H9 (cell line): ENCODE data around the gene THAP4. TPM values are rescaled to one million over a fixed set of nuclear protein-coding genes. Genes with fewer than 3 reads are reported as not detected.

Source experiments
- DNase-seq: peaks from one replicate; pipeline ENCODE4 v3.0.0-alpha.2; 2017
- H2AFZ ChIP-seq: one replicate; pipeline ENCODE4 v1.6.1; 2013; ENCODE audit warnings: mild to moderate bottlenecking, low read length, control low read depth, moderate library complexity
- H2AK5ac ChIP-seq: 2 replicates; pipeline ENCODE4 v1.6.1; 2013; ENCODE audit warnings: low read length, control low read depth, mixed read lengths; ENCODE audit not compliant: insufficient read length
- H2BK120ac ChIP-seq: one replicate; pipeline ENCODE4 v1.6.1; 2013; ENCODE audit warnings: low read depth, mild to moderate bottlenecking, low read length, control low read depth, inconsistent platforms; ENCODE audit not compliant: poor library complexity, severe bottlenecking
- H2BK12ac ChIP-seq: 2 replicates; pipeline ENCODE4 v1.6.1; 2013; ENCODE audit warnings: low read length, control low read depth, mixed read lengths, low read depth; ENCODE audit not compliant: insufficient read length
- H2BK15ac ChIP-seq: 2 replicates; pipeline ENCODE4 v1.6.1; 2013; ENCODE audit warnings: low read depth, low read length, control low read depth
- H2BK20ac ChIP-seq: one replicate; pipeline ENCODE4 v1.6.1; 2013; ENCODE audit warnings: low read depth, mild to moderate bottlenecking, low read length, control low read depth, inconsistent platforms; ENCODE audit not compliant: poor library complexity, severe bottlenecking
- H2BK5ac ChIP-seq: 2 replicates; pipeline ENCODE4 v1.6.1; 2013; ENCODE audit warnings: low read length, control low read depth, mixed read lengths; ENCODE audit not compliant: insufficient read length
- H3K14ac ChIP-seq: 2 replicates; pipeline ENCODE4 v1.6.1; 2013; ENCODE audit warnings: low read length, control low read depth; ENCODE audit not compliant: insufficient read depth
- H3K18ac ChIP-seq: 2 replicates; pipeline ENCODE4 v1.6.1; 2013; ENCODE audit warnings: low read depth, mild to moderate bottlenecking, mixed read lengths, low read length, control low read depth; ENCODE audit not compliant: insufficient read length
- H3K23ac ChIP-seq: 2 replicates; pipeline ENCODE4 v1.6.1; 2013; ENCODE audit warnings: low read length, control low read depth, mixed read lengths, low read depth; ENCODE audit not compliant: insufficient read length
- H3K23me2 ChIP-seq: 2 replicates; pipeline ENCODE4 v1.6.1; 2013; ENCODE audit warnings: low read depth, mild to moderate bottlenecking, mixed read lengths, low read length, control low read depth; ENCODE audit not compliant: insufficient read length, poor library complexity, severe bottlenecking
- H3K27ac ChIP-seq: 2 replicates; pipeline ENCODE4 v1.5.1; 2013; ENCODE audit warnings: low read length, control low read depth, mixed read lengths, low read depth; ENCODE audit not compliant: insufficient read length
- H3K27me3 ChIP-seq: 2 replicates; pipeline ENCODE4 v1.6.1; 2013; ENCODE audit warnings: low read length, control low read depth, inconsistent platforms; ENCODE audit not compliant: insufficient read depth
- H3K4ac ChIP-seq: 2 replicates; pipeline ENCODE4 v1.6.1; 2013; ENCODE audit warnings: low read depth, mild to moderate bottlenecking, control low read depth, inconsistent platforms, low read length, moderate library complexity
- H3K4me1 ChIP-seq: 2 replicates; pipeline ENCODE4 v1.6.1; 2013; ENCODE audit warnings: low read length, control low read depth, inconsistent platforms; ENCODE audit not compliant: insufficient read depth
- H3K4me2 ChIP-seq: 2 replicates; pipeline ENCODE4 v1.6.1; 2013; ENCODE audit warnings: low read length, control low read depth, mixed read lengths; ENCODE audit not compliant: insufficient read length, insufficient read depth
- H3K56ac ChIP-seq: 2 replicates; pipeline ENCODE4 v1.6.1; 2013; ENCODE audit warnings: low read depth, mild to moderate bottlenecking, mixed read lengths, low read length, control low read depth; ENCODE audit not compliant: insufficient read length
- H3K79me1 ChIP-seq: 2 replicates; pipeline ENCODE4 v1.6.1; 2013; ENCODE audit warnings: low read depth, mild to moderate bottlenecking, moderate library complexity, low read length, control low read depth, inconsistent platforms; ENCODE audit not compliant: insufficient read depth, poor library complexity, severe bottlenecking
- H3K79me2 ChIP-seq: 2 replicates; pipeline ENCODE4 v1.6.1; 2013; ENCODE audit warnings: low read length, control low read depth, inconsistent platforms; ENCODE audit not compliant: insufficient read depth
- H3K9ac ChIP-seq: 2 replicates; pipeline ENCODE4 v1.6.1; 2013; ENCODE audit warnings: low read length, control low read depth, mixed read lengths; ENCODE audit not compliant: insufficient read length; ENCODE audit errors: extremely low read depth
- H3K9me3 ChIP-seq: one replicate; pipeline ENCODE4 v1.6.1; 2013; ENCODE audit warnings: low read depth, low read length, inconsistent platforms; ENCODE audit not compliant: control insufficient read depth
- H3T11ph ChIP-seq: one replicate; pipeline ENCODE4 v1.6.1; 2013; ENCODE audit warnings: mild to moderate bottlenecking, low read length, control low read depth, inconsistent platforms
- H4K20me1 ChIP-seq: one replicate; pipeline ENCODE4 v1.6.1; 2013; ENCODE audit not compliant: control insufficient read depth, insufficient read length, insufficient read depth
- H4K5ac ChIP-seq: 2 replicates; pipeline ENCODE4 v1.6.1; 2013; ENCODE audit warnings: low read depth, mild to moderate bottlenecking, mixed read lengths, low read length, control low read depth; ENCODE audit not compliant: insufficient read length
- H4K8ac ChIP-seq: replicated peaks from 2 replicates; pipeline ENCODE4 v1.6.1; 2013; ENCODE audit warnings: low read length, control low read depth, mixed read lengths, low read depth; ENCODE audit not compliant: insufficient read length
- H4K91ac ChIP-seq: 2 replicates; pipeline ENCODE4 v1.6.1; 2013; ENCODE audit warnings: low read depth, mild to moderate bottlenecking, moderate library complexity, mixed read lengths, low read length, control low read depth; ENCODE audit not compliant: insufficient read length
- H3K27ac Mint-ChIP-seq, 3 experiments: 2 replicates in 2 of 3; 3 replicates in 1 of 3; pipeline ENCODE4 v1.8.0; 2020 to 2021; ENCODE audit warnings: mixed read lengths in 3 of 3, mild to moderate bottlenecking in 1 of 3, moderate library complexity in 1 of 3
- H3K27me3 Mint-ChIP-seq: 2 replicates; pipeline ENCODE4 v1.8.0; 2021; ENCODE audit warnings: low read depth, mild to moderate bottlenecking, moderate library complexity, mixed read lengths
- H3K36me3 Mint-ChIP-seq, 3 experiments: 2 replicates in 2 of 3; 3 replicates in 1 of 3; pipeline ENCODE4 v1.8.0; 2020 to 2021; ENCODE audit warnings: low read depth in 3 of 3, mixed read lengths in 3 of 3; ENCODE audit not compliant: insufficient read depth in 1 of 3
- H3K4me1 Mint-ChIP-seq, 2 experiments: 2 replicates each; pipeline ENCODE4 v1.8.0; 2020; ENCODE audit warnings: mixed read lengths in 2 of 2
- H3K4me3 Mint-ChIP-seq, 2 experiments: 2 replicates in 1 of 2; 3 replicates in 1 of 2; pipeline ENCODE4 v1.8.0; 2020 to 2021; ENCODE audit warnings: mild to moderate bottlenecking in 2 of 2, mixed read lengths in 2 of 2, moderate library complexity in 1 of 2
- H3K9me3 Mint-ChIP-seq, 2 experiments: 2 replicates in 1 of 2; 3 replicates in 1 of 2; pipeline ENCODE4 v1.8.0; 2020; ENCODE audit warnings: mild to moderate bottlenecking in 2 of 2, mixed read lengths in 2 of 2, moderate library complexity in 1 of 2
- CTCF ChIP-seq: fragments of 200-600 bp; sonication (generic); conservative IDR thresholded peaks from 3 replicates; pipeline ENCODE4 v1.8.0; 2021; ENCODE audit warnings: antibody characterized with exemption, mild to moderate bottlenecking
- WGBS: extraction: QIAGEN DNeasy Blood & Tissue Kit; methylation state at CpG from one replicate; pipeline ENCODE4 v1.1.7; 2013; ENCODE audit warnings: missing lambda C conversion rate, low lambda C conversion rate, mixed read lengths; ENCODE audit not compliant: insufficient read length; ENCODE audit errors: extremely low coverage; 5-methylcytosine and 5-hydroxymethylcytosine counted together
- total RNA-seq: library from RNA; stranded (reverse); gene quantifications from 2 replicates; pipeline ENCODE4 v1.2.1, GENCODE V29; 2021

The THAP4 gene
- total RNA-seq, 1 experiment from 2014 or later, result 70.6 TPM

- Mint-ChIP-seq H3K4me1 (peaks cover 24 to 25% of the 10 kb centered on the region in 2 experiments), H3K9me3 (peaks cover 4 to 8% of the 10 kb centered on the region in 2 experiments; a peak in 4 of 5 replicates), H3K27me3 (no peaks in the 10 kb centered on the region), H3K36me3 (peaks cover 36 to 57% (median 48%) of the 10 kb centered on the region in 3 experiments), H3K27ac (peak overlapping the region in 1 of 3 experiments; percentile 75; a peak in 3 of 7 replicates), H3K4me3 (peak overlapping the region; percentile 80 to 89)
- Histone ChIP-seq H3K23me2 (peaks cover 8% of the 10 kb centered on the region), H2BK15ac (no peak overlapping the region), H3K4me2 (peak overlapping the region; percentile 94), H2AFZ (no peak overlapping the region), H3K27me3 (no peaks in the 10 kb centered on the region), H3K9me3 (peaks cover 6% of the 10 kb centered on the region), H3T11ph (no peak overlapping the region), H2AK5ac (no peak overlapping the region), H3K9ac (peak overlapping the region; percentile 74), H4K91ac (no peak overlapping the region), H2BK120ac (no peak overlapping the region), H4K8ac (no peak overlapping the region), H3K79me2 (peaks cover 32% of the 10 kb centered on the region; the same call in 1 of the 2 replicates), H2BK5ac (no peak overlapping the region), H3K23ac (no peak overlapping the region), H2BK12ac (no peak overlapping the region), H4K20me1 (no peaks in the 10 kb centered on the region), H2BK20ac (no peak overlapping the region), H3K79me1 (peaks cover 18% of the 10 kb centered on the region), H3K18ac (peak overlapping the region; percentile 73), H3K4ac (no peak overlapping the region), H3K4me1 (peaks cover 3% of the 10 kb centered on the region), H3K27ac (no peak overlapping the region), H3K14ac (peak overlapping the region; percentile 57), H3K56ac (no peak overlapping the region), H4K5ac (no peak overlapping the region)
- no CpG with 5 or more reads among the region's 97 CpGs for WGBS
- DNase-seq, result peak; percentile 52
- no peak for TF ChIP-seq CTCF
Observed at GRCh38 chr2:241636182-241637017, 558 bp downstream of the THAP4 start.
